Epidermal melanocyte (primary cell): ENCODE data around the gene BTNL8.
"Not testable (repeated sequence)": the region's sequence is repeated elsewhere in the genome, so short reads cannot be mapped to it uniquely, and the experiment has no call there.

Source experiments
- DNase-seq: peaks from one replicate; pipeline ENCODE4 v3.0.0; 2011; ENCODE audit warnings: low spot score; ENCODE audit not compliant: insufficient read length

The BTNL8 gene

GRCh38 chr5:180874804-180875582, 24.0 kb upstream of the BTNL8 start:
- no peak for DNase-seq

- DNase-seq: no peak
These were observed 23.0 kb upstream of the BTNL8 start for GRCh38 chr5:180875860-180876426.

- not testable (repeated sequence) for DNase-seq
These were observed 13.0 kb upstream of the BTNL8 start for GRCh38 chr5:180885845-180886529.

GRCh38 chr5:180889381-180889780, 9.6 kb upstream of the BTNL8 start:
- no peak for DNase-seq

GRCh38 chr5:180895330-180895729, 3.6 kb upstream of the BTNL8 start:
- not testable (repeated sequence) for DNase-seq

GRCh38 chr5:180900178-180900577, 1.2 kb downstream of the BTNL8 start:
- no peak for DNase-seq

GRCh38 chr5:180901319-180902009, 2.5 kb downstream of the BTNL8 start:
- no peak for DNase-seq

GRCh38 chr5:180908400-180908799, 9.4 kb downstream of the BTNL8 start:
- DNase-seq: no peak

- no peak for DNase-seq
These were observed 10.2 kb downstream of the BTNL8 start for GRCh38 chr5:180908998-180909731.

- no peak for DNase-seq
These were observed 10.8 kb downstream of the BTNL8 start for GRCh38 chr5:180909782-180910181.

- DNase-seq: no peak
These were observed 11.2 kb downstream of the BTNL8 start for GRCh38 chr5:180910182-180910581.

GRCh38 chr5:180910735-180911134, 11.8 kb downstream of the BTNL8 start:
- no peak for DNase-seq

GRCh38 chr5:180914646-180915045, 15.7 kb downstream of the BTNL8 start:
- DNase-seq: no peak

GRCh38 chr5:180915924-180916323, 17.0 kb downstream of the BTNL8 start:
- no peak for DNase-seq

GRCh38 chr5:180918380-180918779, 19.4 kb downstream of the BTNL8 start:
- no peak for DNase-seq

GRCh38 chr5:180920710-180921109, 21.8 kb downstream of the BTNL8 start:
- DNase-seq: no peak

- no peak for DNase-seq
These were observed 24.0 kb downstream of the BTNL8 start for GRCh38 chr5:180922932-180923331.

GRCh38 chr5:180932660-180933059, 33.7 kb downstream of the BTNL8 start:
- DNase-seq: no peak

GRCh38 chr5:180935203-180935602, 36.2 kb downstream of the BTNL8 start:
- no peak for DNase-seq

- DNase-seq: no peak
These were observed 39.3 kb downstream of the BTNL8 start for GRCh38 chr5:180938294-180938693.

- DNase-seq: no peak
These were observed 51.5 kb downstream of the BTNL8 start for GRCh38 chr5:180950291-180950949.
